GM12878 (cell line): ENCODE measurements around the gene PRSS36. TPM values are rescaled to one million over a fixed set of nuclear protein-coding genes. Genes with fewer than 3 reads are reported as not detected.

ENCODE experiments used
- ATAC-seq: fragments of 200-7000 bp; cut with Tn5 transposase; 3 replicates; pipeline ENCODE4 v1.9.1; 2020; ENCODE audit warnings: mild to moderate bottlenecking, moderate library complexity
- BruUV-seq: library from RNA; stranded (reverse); fragments of 400-500 nt; replicated peaks from 2 replicates; lab custom pipeline; 2021; lab: Mats Ljungman, UMichigan
- CTCF ChIA-PET: fragments of 300-600 bp; sonication (Branson Sonifier 250); formaldehyde crosslinking; extraction: SDS; loops from one replicate; lab custom pipeline; 2021; ENCODE audit warnings: inconsistent platforms; lab: Yijun Ruan, JAX
- POLR2A ChIA-PET: fragments of 350-600 bp; formaldehyde crosslinking; extraction: SDS; loops from one replicate; lab custom pipeline; 2021; ENCODE audit warnings: inconsistent platforms; lab: Charles Lee
- RAD21 ChIA-PET: fragments of 300-600 bp; sonication (Branson Sonifier 250); formaldehyde crosslinking; loops from one replicate; lab custom pipeline; 2023; ENCODE audit warnings: antibody characterized with exemption; ENCODE audit not compliant: unreplicated experiment; lab: Charles Lee
- SMC1A ChIA-PET: fragments of 300-600 bp; sonication (Branson Sonifier 250); formaldehyde crosslinking; loops from one replicate; lab custom pipeline; 2023; ENCODE audit not compliant: unreplicated experiment, uncharacterized antibody; lab: Charles Lee
- DNase-seq: peaks from one replicate; pipeline ENCODE4 v3.0.0-alpha.2; 2011; ENCODE audit warnings: low read depth, low spot score
- FAIRE-seq: peaks from 3 replicates; lab custom pipeline; 2011; peaks lifted over from hg19 to GRCh38; lab: Jason Lieb, UNC
- H2AFZ ChIP-seq: 2 replicates; pipeline ENCODE4 v1.6.0; 2011; ENCODE audit warnings: low read depth, low read length, control low read depth; ENCODE audit not compliant: control insufficient read depth
- H3K27ac ChIP-seq: 2 replicates; pipeline ENCODE4 v1.5.1; 2011; ENCODE audit warnings: control low read depth; ENCODE audit not compliant: control insufficient read depth, insufficient read depth
- H3K27me3 ChIP-seq, 2 experiments: replicated peaks in 1 of 2; 2 replicates each; pipeline versions ENCODE4 v1.6.0 to v1.6.1; 2011; ENCODE audit warnings: low read length in 1 of 2; ENCODE audit not compliant: control insufficient read depth in 2 of 2, insufficient read depth in 2 of 2
- H3K36me3 ChIP-seq, 2 experiments: 2 replicates each; pipeline ENCODE4 v1.5.1; 2011; ENCODE audit warnings: low read length in 1 of 2; ENCODE audit not compliant: control insufficient read depth in 2 of 2, insufficient read depth in 2 of 2
- H3K4me1 ChIP-seq: 2 replicates; pipeline ENCODE4 v1.6.1; 2011; ENCODE audit warnings: mild to moderate bottlenecking, low read length, moderate library complexity, mixed read lengths; ENCODE audit not compliant: control insufficient read depth, insufficient read depth
- H3K4me2 ChIP-seq: 2 replicates; pipeline ENCODE4 v1.6.0; 2011; ENCODE audit warnings: control low read depth; ENCODE audit not compliant: control insufficient read depth, insufficient read depth
- H3K4me3 ChIP-seq: fragments of 200-600 bp; sonication (generic); 2 replicates; pipeline ENCODE4 v1.5.1; 2016
- H3K79me2 ChIP-seq: 2 replicates; pipeline ENCODE4 v1.6.0; 2011; ENCODE audit warnings: low read length; ENCODE audit not compliant: control insufficient read depth, insufficient read depth
- H3K9ac ChIP-seq: 2 replicates; pipeline ENCODE4 v1.8.0; 2011; ENCODE audit warnings: low read length, control low read depth, mixed read lengths; ENCODE audit not compliant: control insufficient read depth, insufficient read depth
- H3K9me3 ChIP-seq: replicated peaks from 3 replicates; pipeline ENCODE4 v1.5.1; 2011; ENCODE audit warnings: mild to moderate bottlenecking, low read length; ENCODE audit not compliant: control insufficient read depth, insufficient read depth
- H4K20me1 ChIP-seq: 2 replicates; pipeline ENCODE4 v1.6.0; 2011; ENCODE audit not compliant: control insufficient read depth, insufficient read depth
- FOS ChIP-seq: IDR thresholded peaks from 3 replicates; pipeline ENCODE4 v1.6.1; 2011; ENCODE audit warnings: borderline replicate concordance; ENCODE audit not compliant: insufficient read length; ENCODE audit errors: extremely low read depth
- HDGF ChIP-seq: fragments of 450-650 bp; IDR thresholded peaks from 2 replicates; pipeline ENCODE4 v1.6.1; 2016; ENCODE audit warnings: antibody characterized with exemption
- IKZF2 ChIP-seq, 2 experiments: fragments of 450-650 bp; IDR thresholded peaks; 2 replicates each; pipeline ENCODE4 v1.6.1; 2017; ENCODE audit warnings: mild to moderate bottlenecking in 2 of 2, moderate library complexity in 2 of 2
- JUND ChIP-seq: IDR thresholded peaks from 2 replicates; pipeline ENCODE4 v1.6.1; 2012; ENCODE audit warnings: low read depth, mild to moderate bottlenecking, low read length, improper control_type of control experiment, moderate library complexity
- MYB ChIP-seq: fragments of 150-350 bp; IDR thresholded peaks from 2 replicates; pipeline ENCODE4 v1.6.1; 2014; ENCODE audit warnings: mild to moderate bottlenecking, low read depth, low read length, borderline replicate concordance
- NBN ChIP-seq: fragments of 450-650 bp; IDR thresholded peaks from 2 replicates; pipeline ENCODE4 v1.6.1; 2016
- NFYB ChIP-seq: IDR thresholded peaks from 2 replicates; pipeline ENCODE4 v1.6.1; 2011; ENCODE audit warnings: low read depth, mild to moderate bottlenecking, low read length, improper control_type of control experiment, moderate library complexity; ENCODE audit not compliant: insufficient read depth
- PAX8 ChIP-seq: fragments of 450-650 bp; IDR thresholded peaks from 2 replicates; pipeline ENCODE4 v1.6.1; 2017; ENCODE audit warnings: mild to moderate bottlenecking, moderate library complexity
- SRF ChIP-seq, 2 experiments: IDR thresholded peaks; 2 replicates each; pipeline ENCODE4 v1.6.1; 2011; ENCODE audit warnings: low read depth in 2 of 2, low read length in 2 of 2, mild to moderate bottlenecking in 1 of 2, moderate library complexity in 1 of 2
- TARDBP ChIP-seq: IDR thresholded peaks from 2 replicates; pipeline ENCODE4 v1.6.1; 2016; ENCODE audit warnings: borderline replicate concordance
- TCF12 ChIP-seq: IDR thresholded peaks from 2 replicates; pipeline ENCODE4 v1.6.1; 2011; ENCODE audit warnings: low read depth, mild to moderate bottlenecking, low read length
- WGBS: methylation state at CpG from one replicate; pipeline ENCODE4 v1.1.6; 2016; ENCODE audit warnings: low lambda C conversion rate; ENCODE audit not compliant: insufficient replicate concordance, insufficient coverage; ENCODE audit errors: missing lambda C conversion rate; 5-methylcytosine and 5-hydroxymethylcytosine counted together
- in situ Hi-C: fragments of 300-500 bp; cut with MboI; formaldehyde crosslinking; loops from 9 replicates; pipeline ENCODE4 v1.14.3; 2018; ENCODE audit warnings: mixed read lengths
- intact Hi-C: fragments of 100-400 bp; cut with micrococcal nuclease; formaldehyde crosslinking; loops from one replicate; pipeline ENCODE4 v1.14.2; 2022; ENCODE audit not compliant: unreplicated experiment
- polyA plus RNA-seq, 11 experiments: library from polyadenylated mRNA; depleted of rRNA in 4 of 11; unstranded in 6 of 11; stranded (reverse) in 5 of 11; fragments of >200 nt; fragmentation: Nextera tagmentation in 4 of 11; fragmentation: Illumina TruSeq in 1 of 11; extraction: Ambion mirVana in 4 of 11; extraction: Trizol in 1 of 11; gene quantifications; 1 replicate in 1 of 11; 2 replicates in 10 of 11; pipeline versions ENCODE4 v1.2.1 to v1.2.3, GENCODE V29; 2011 to 2016; ENCODE audit warnings: inconsistent platforms in 2 of 11, missing spikeins in 2 of 11, low read depth in 1 of 11
- total RNA-seq, 4 experiments: library from RNA; depleted of rRNA in 3 of 4; stranded (reverse); fragments of >200 nt in 3 of 4; fragmentation: Illumina TruSeq in 1 of 4; extraction: Trizol in 1 of 4; gene quantifications; 2 replicates each; pipeline versions ENCODE4 v1.2.1 to v1.2.3, GENCODE V29; 2013 to 2021
- TF ChIP-seq, protein P1 (sequence below): IDR thresholded peaks from 2 replicates; pipeline ENCODE4 v1.6.1; 2011; ENCODE audit warnings: low read depth, mild to moderate bottlenecking, low read length, moderate library complexity, borderline replicate concordance; ENCODE audit errors: extremely low read depth
- TF ChIP-seq, protein P2 (sequence below), 3 experiments: IDR thresholded peaks in 2 of 3; conservative IDR thresholded peaks in 1 of 3; 2 replicates each; pipeline ENCODE4 v1.5.1; 2011; ENCODE audit warnings: low read depth in 3 of 3, low read length in 3 of 3, mild to moderate bottlenecking in 3 of 3, control low read depth in 2 of 3, moderate library complexity in 2 of 3, inconsistent platforms in 1 of 3, mixed read lengths in 1 of 3; ENCODE audit not compliant: control insufficient read depth in 2 of 3, insufficient read depth in 1 of 3; ENCODE audit errors: extremely low read depth in 1 of 3
- TF ChIP-seq, protein P3 (sequence below): fragments of 450-650 bp; IDR thresholded peaks from 2 replicates; pipeline ENCODE4 v1.6.1; 2017; ENCODE audit warnings: mild to moderate bottlenecking, moderate library complexity
- TF ChIP-seq, protein P4 (sequence below): fragments of 450-650 bp; IDR thresholded peaks from 2 replicates; pipeline ENCODE4 v1.6.1; 2017; ENCODE audit warnings: mild to moderate bottlenecking, low read depth, inconsistent platforms; ENCODE audit not compliant: poor library complexity, severe bottlenecking

PRSS36 gene
- total and polyA plus RNA-seq, 10 of the 15 experiments (the other 5 are each of a cell fraction or from before 2014, with no cell fraction given), result 0.11 to 1.1 (median 0.17) TPM; not detected in 3

DNA sequence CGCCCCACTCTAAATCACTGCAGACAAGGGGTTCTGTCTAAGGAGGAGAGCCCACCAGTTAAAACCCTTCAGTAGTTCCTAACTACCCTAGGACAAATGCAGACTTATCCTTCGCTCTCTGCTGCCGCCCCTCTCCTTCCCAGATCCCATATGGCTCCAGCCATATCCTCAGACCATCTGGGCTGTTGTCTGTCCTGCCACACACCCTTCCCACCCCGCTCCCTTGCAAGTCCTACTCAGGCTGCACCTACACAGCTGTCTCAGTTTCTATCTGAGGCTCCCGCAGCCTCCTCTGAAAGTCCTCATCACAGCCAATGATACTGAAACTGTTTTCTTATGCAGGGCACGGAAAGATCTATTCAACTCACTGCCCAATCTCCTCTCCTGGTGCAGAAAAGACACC is 42.4 kb downstream of the PRSS36 start:
- SMC1A ChIA-PET, result no interaction called here
- peak overlapping the region; percentile 81 for H3K27ac ChIP-seq
- POLR2A ChIA-PET, result interaction anchor here (0.6 to 3.1 kb wide), 5 partner anchors 10 to 153 kb away, joined by 3 to 13 read pairs (median 5); partner anchors contain the start of genes KAT8, ZNF646 and ZNF668
- BruUV-seq, result TSS peak; percentile 62
- peak overlapping the region; percentile 77 for H3K4me2 ChIP-seq
- intact Hi-C loops (loop anchor here (5.0 kb wide), 1 partner anchor 35 kb away; no protein-coding TSS in a partner anchor), in situ Hi-C loops (no loop called here)
- H3K79me2 ChIP-seq, result peaks cover 13% of the 10 kb centered on the region
- peaks cover 22% of the 10 kb centered on the region for H3K4me1 ChIP-seq
- H3K9ac ChIP-seq, result peak overlapping the region; percentile 91
- peak overlapping the region; percentile 74 for H3K4me3 ChIP-seq
- peak; percentile 68 for FAIRE-seq
- H2AFZ ChIP-seq, result peak overlapping the region; percentile 91
- RAD21 ChIA-PET, result interaction anchor here (1.5 to 2.8 kb wide), 3 partner anchors 9 to 35 kb away, joined by 6 to 12 read pairs (median 6); partner anchors contain the start of gene KAT8
- 35% methylated on average over 6 of the region's 6 CpGs for WGBS
- H3K36me3 ChIP-seq, result peaks cover 0 to 4% of the 10 kb centered on the region in 2 experiments; a peak in 3 of 4 replicates
- CTCF ChIA-PET, result interaction anchor here (0.9 to 1.6 kb wide), 3 partner anchors 10 to 34 kb away, joined by 4 to 6 read pairs (median 5); no protein-coding TSS in a partner anchor
- no peaks in the 10 kb centered on the region for H3K27me3 ChIP-seq
- no peaks in the 10 kb centered on the region for H4K20me1 ChIP-seq
- peak; percentile 54 for DNase-seq
- peak; percentile 79 for ATAC-seq
- no peaks in the 10 kb centered on the region for H3K9me3 ChIP-seq
- TF ChIP-seq, protein P1, sequence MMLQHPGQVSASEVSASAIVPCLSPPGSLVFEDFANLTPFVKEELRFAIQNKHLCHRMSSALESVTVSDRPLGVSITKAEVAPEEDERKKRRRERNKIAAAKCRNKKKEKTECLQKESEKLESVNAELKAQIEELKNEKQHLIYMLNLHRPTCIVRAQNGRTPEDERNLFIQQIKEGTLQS, result no peak
- TF ChIP-seq PAX8 (no peak), MYB (no peak), FOS (no peak), JUND (no peak), NBN (0 out of 2 replicates have a peak, but pooled peaks have one; percentile 9), NFYB (no peak), TCF12 (0 out of 2 replicates have a peak, but pooled peaks have one; percentile 11), IKZF2 (IDR thresholded peaks at IDR 0.05) (0 out of 4 replicates have a peak, but pooled peaks have one; percentile 9 to 22), HDGF (no peak; the same call in 1 of the 2 replicates), TARDBP (no peak), SRF (IDR thresholded peaks at IDR 0.05; ENCODE audit: low read depth in 2 of 2, low read length in 2 of 2) (no peak)
- TF ChIP-seq, protein P2, sequence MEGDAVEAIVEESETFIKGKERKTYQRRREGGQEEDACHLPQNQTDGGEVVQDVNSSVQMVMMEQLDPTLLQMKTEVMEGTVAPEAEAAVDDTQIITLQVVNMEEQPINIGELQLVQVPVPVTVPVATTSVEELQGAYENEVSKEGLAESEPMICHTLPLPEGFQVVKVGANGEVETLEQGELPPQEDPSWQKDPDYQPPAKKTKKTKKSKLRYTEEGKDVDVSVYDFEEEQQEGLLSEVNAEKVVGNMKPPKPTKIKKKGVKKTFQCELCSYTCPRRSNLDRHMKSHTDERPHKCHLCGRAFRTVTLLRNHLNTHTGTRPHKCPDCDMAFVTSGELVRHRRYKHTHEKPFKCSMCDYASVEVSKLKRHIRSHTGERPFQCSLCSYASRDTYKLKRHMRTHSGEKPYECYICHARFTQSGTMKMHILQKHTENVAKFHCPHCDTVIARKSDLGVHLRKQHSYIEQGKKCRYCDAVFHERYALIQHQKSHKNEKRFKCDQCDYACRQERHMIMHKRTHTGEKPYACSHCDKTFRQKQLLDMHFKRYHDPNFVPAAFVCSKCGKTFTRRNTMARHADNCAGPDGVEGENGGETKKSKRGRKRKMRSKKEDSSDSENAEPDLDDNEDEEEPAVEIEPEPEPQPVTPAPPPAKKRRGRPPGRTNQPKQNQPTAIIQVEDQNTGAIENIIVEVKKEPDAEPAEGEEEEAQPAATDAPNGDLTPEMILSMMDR (IDR thresholded peaks at IDR 0.05 in 2 of 3, conservative IDR thresholded peaks at IDR 0.05 in 1 of 3; ENCODE audit: control insufficient read depth in 2 of 3, extremely low read depth in 1 of 3, insufficient read depth in 1 of 3, low read depth in 3 of 3, low read length in 3 of 3), result no peak
- TF ChIP-seq, protein P3, sequence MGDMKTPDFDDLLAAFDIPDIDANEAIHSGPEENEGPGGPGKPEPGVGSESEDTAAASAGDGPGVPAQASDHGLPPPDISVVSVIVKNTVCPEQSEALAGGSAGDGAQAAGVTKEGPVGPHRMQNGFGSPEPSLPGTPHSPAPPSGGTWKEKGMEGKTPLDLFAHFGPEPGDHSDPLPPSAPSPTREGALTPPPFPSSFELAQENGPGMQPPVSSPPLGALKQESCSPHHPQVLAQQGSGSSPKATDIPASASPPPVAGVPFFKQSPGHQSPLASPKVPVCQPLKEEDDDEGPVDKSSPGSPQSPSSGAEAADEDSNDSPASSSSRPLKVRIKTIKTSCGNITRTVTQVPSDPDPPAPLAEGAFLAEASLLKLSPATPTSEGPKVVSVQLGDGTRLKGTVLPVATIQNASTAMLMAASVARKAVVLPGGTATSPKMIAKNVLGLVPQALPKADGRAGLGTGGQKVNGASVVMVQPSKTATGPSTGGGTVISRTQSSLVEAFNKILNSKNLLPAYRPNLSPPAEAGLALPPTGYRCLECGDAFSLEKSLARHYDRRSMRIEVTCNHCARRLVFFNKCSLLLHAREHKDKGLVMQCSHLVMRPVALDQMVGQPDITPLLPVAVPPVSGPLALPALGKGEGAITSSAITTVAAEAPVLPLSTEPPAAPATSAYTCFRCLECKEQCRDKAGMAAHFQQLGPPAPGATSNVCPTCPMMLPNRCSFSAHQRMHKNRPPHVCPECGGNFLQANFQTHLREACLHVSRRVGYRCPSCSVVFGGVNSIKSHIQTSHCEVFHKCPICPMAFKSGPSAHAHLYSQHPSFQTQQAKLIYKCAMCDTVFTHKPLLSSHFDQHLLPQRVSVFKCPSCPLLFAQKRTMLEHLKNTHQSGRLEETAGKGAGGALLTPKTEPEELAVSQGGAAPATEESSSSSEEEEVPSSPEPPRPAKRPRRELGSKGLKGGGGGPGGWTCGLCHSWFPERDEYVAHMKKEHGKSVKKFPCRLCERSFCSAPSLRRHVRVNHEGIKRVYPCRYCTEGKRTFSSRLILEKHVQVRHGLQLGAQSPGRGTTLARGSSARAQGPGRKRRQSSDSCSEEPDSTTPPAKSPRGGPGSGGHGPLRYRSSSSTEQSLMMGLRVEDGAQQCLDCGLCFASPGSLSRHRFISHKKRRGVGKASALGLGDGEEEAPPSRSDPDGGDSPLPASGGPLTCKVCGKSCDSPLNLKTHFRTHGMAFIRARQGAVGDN, result no peak
- TF ChIP-seq, protein P4, sequence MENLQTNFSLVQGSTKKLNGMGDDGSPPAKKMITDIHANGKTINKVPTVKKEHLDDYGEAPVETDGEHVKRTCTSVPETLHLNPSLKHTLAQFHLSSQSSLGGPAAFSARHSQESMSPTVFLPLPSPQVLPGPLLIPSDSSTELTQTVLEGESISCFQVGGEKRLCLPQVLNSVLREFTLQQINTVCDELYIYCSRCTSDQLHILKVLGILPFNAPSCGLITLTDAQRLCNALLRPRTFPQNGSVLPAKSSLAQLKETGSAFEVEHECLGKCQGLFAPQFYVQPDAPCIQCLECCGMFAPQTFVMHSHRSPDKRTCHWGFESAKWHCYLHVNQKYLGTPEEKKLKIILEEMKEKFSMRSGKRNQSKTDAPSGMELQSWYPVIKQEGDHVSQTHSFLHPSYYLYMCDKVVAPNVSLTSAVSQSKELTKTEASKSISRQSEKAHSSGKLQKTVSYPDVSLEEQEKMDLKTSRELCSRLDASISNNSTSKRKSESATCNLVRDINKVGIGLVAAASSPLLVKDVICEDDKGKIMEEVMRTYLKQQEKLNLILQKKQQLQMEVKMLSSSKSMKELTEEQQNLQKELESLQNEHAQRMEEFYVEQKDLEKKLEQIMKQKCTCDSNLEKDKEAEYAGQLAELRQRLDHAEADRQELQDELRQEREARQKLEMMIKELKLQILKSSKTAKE, result no peak
